Right ventricle myocardium inferior (tissue), 1 donor: ENCODE results near the gene TMEM131L. TPM values are rescaled to one million over a fixed set of nuclear protein-coding genes. Genes with fewer than 3 reads are reported as not detected.

ENCODE experiments used
- ATAC-seq: fragments of 200-7000 bp; cut with Tn5 transposase; one replicate; pipeline ENCODE4 v1.9.1; 2020; ENCODE audit warnings: mild to moderate bottlenecking, moderate library complexity
- DNase-seq: peaks from one replicate; pipeline ENCODE4 v3.0.0; 2021; ENCODE audit errors: missing footprints
- intact Hi-C: fragments of 100-400 bp; cut with DNase I; formaldehyde crosslinking; loops from one replicate; pipeline ENCODE4 v1.11.0; 2022
- total RNA-seq: library from RNA; stranded (reverse); fragmentation: NEBNext Ultra II Directional; extraction: Animal tissue kit (Norgen Biotek cat#: 25700); gene quantifications from one replicate; pipeline ENCODE4 v1.2.1, GENCODE V29; 2021
- donor health status: DM: no; HTN: yes; CAD: no; lungs with severe emphysema.

Gene TMEM131L
- total RNA-seq, 1 donor from 2014 or later, result 14.4 TPM

DNA sequence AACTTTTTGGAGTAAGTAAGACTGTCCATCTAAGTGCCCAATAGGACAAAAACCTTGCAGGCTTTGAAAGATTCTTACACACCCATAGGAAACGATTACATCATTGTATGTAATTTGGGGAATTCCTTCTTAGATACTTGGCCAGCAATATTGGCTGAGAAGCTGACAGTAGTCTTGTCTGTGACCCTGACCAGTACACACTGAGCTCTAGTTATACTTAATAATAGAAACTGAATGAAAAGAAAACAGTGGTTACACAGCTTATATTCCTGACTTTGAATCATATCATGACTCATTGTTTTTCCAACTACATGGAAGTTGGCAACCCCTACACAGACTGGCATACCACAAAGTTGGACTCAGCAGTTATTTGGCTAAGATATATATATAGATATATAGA is 210.8 kb downstream of the TMEM131L start:
- no peak for DNase-seq
- intact Hi-C loops, result no loop called here
- no peak for ATAC-seq

DNA sequence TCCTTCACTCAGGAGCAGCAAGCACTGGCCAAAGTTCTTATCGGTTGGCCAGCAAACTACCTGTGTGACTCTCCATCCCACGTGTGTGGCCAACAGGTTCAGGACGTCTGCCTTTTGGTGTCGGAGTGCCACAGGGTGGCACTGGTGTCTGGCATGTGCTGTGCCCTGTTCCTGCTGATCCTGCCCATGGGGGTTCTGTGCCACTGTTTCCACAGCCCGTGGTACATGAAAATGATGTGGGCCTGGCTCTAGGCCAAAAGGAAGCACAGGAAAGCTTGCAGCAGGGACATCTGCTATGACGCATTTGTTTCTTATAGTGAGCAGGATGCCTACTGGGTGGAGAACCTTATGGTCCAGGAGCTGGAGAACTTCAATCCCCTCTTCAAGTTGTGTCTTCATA is 213.3 kb downstream of the TMEM131L start:
- DNase-seq, result no peak
- ATAC-seq, result no peak
- intact Hi-C loops, result no loop called here

DNA sequence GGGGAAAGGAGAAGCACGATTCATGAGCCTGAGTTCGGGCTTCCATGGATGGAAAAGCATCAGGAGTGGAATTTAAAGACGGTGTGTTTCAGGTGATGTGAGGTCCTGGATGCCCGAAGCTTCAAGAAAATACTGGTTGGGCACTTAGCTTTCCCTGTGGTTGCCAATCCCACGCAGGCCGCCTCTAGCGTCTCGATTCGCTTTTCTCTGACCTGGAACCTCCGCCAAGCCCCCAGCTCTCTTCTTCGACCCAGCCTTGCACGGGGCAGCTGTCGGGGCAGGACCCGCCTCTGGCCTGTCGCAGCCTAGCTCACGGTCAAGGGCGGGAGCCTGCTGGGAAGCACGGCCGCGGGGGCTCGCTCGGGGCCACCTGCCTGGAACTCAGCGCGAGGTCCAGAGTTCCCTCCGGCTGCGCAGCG is 217.6 kb downstream of the TMEM131L start:
- intact Hi-C loops, result no loop called here
- ATAC-seq (no peak), DNase-seq (no peak)

DNA sequence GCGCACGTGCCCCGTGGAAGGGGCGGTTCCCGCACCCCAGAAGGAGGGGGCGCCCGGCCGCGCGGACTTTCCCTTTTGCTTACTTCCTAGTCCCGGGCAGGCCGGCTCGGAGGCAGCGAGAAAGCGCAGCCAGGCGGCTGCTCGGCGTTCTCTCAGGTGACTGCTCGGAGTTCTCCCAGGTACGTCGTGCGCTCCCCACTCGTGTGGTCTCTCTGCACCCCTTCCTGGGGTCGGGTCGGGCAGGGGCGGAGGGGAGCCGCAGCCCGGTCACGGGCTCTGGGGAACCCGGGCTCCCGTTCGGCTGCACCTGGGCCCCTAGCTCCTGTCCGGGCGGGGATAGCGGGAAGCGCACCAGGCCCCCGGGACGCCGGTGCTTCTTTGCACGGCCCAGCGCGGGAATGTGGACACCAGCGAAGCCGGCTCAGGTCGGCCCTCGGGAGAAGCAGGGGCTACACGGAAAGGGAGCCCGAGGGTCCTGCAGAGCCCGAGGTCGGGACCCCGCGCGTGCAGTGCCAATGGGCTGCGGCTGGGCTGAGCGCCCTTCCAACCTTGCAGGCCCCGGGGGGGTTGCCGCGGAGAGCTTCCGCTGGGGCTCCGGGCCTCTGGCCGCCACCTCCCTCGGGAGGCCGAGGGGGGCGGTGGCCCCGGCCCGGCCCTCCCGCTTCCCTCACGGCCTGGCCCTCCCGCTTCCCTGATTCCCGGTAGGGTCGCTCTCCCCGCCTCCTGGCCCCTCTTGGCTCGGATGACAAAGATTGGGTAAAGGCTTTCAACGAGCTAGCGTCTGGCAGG is 218.2 kb downstream of the TMEM131L start, which contains the start of gene TLR2:
Gene TLR2, plus strand, starts transcription at position 99 of the 789 bp plus-strand sequence. CDS start 18,628 bp downstream, outside the sequence.
- DNase-seq (peak; percentile 94), ATAC-seq (peak; percentile 80)
- intact Hi-C loops, result no loop called here

DNA sequence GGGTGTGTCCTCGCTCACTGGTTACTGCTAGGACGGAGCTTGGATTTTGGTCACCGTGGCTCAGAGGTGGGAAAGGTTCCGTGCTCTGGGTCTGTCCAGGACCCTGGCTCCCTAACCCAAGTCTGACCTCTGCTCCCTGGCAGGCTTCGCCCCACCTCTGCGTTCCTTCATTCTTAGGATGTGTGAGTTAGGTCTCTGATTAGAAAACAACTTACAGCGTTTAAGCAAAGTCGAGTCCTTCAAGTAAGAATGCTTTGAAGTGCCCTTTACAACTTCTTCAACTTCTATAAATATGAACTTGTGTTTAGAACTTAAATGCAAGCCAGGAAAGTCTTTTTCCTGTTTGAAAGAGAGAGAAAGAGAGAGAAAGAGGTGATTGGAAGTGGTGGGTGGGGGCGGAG is 218.8 kb downstream of the TMEM131L start:
- no peak for DNase-seq
- intact Hi-C loops, result no loop called here
- peak; percentile 39 for ATAC-seq

Other genes with a start within 250 kb of the TMEM131L start
- 0.62 TPM for gene MND1, start 121.7 kb upstream of the TMEM131L start, total RNA-seq
- 4.4 TPM for gene TLR2, start 217.9 kb downstream of the TMEM131L start, total RNA-seq